CD8-positive, alpha-beta memory T cell (primary cell): ENCODE measurements around the gene TSKU. TPM values are rescaled to one million over a fixed set of nuclear protein-coding genes. Genes with fewer than 3 reads are reported as not detected.

Source experiments
- CTCF ChIA-PET: fragments of 350-600 bp; sonication (Branson Sonifier 250); formaldehyde crosslinking; loops from one replicate; lab custom pipeline; 2021; ENCODE audit warnings: antibody characterized with exemption; lab: Charles Lee
- POLR2A ChIA-PET: fragments of 350-600 bp; sonication (Branson Sonifier 250); formaldehyde crosslinking; loops from one replicate; lab custom pipeline; 2021; ENCODE audit warnings: antibody characterized with exemption; lab: Charles Lee
- DNase-seq, 5 donors: peaks; one replicate each; pipeline versions ENCODE4 v3.0.0 to v3.0.0-alpha.2; 2020 to 2022; ENCODE audit warnings: mixed read lengths in 1 of 5
- H3K27ac ChIP-seq: one replicate; pipeline ENCODE4 v1.7.0; 2013; ENCODE audit warnings: low read depth, mild to moderate bottlenecking, low read length, moderate library complexity
- H3K27me3 ChIP-seq: 2 replicates; pipeline ENCODE4 v1.7.0; 2013; ENCODE audit warnings: low read length, mild to moderate bottlenecking; ENCODE audit not compliant: insufficient read depth, poor library complexity, severe bottlenecking
- H3K36me3 ChIP-seq: 2 replicates; pipeline ENCODE4 v1.7.0; 2013; ENCODE audit warnings: mild to moderate bottlenecking, low read length, moderate library complexity; ENCODE audit not compliant: insufficient read depth
- H3K4me1 ChIP-seq: 2 replicates; pipeline ENCODE4 v1.7.0; 2013; ENCODE audit warnings: mild to moderate bottlenecking, low read length, moderate library complexity; ENCODE audit not compliant: insufficient read depth
- H3K4me3 ChIP-seq: 2 replicates; pipeline ENCODE4 v1.7.0; 2013; ENCODE audit warnings: mild to moderate bottlenecking, low read length
- H3K9me3 ChIP-seq: 2 replicates; pipeline ENCODE4 v1.7.0; 2013; ENCODE audit warnings: mild to moderate bottlenecking, low read length
- H3K27ac Mint-ChIP-seq, 8 donors: one replicate each; pipeline ENCODE4 v1.8.0; 2020 to 2021; ENCODE audit warnings: mixed read lengths in 8 of 8, mild to moderate bottlenecking in 6 of 8, inconsistent platforms in 3 of 8, moderate library complexity in 3 of 8
- H3K27me3 Mint-ChIP-seq, 2 donors: one replicate each; pipeline ENCODE4 v1.8.0; 2020 to 2021; ENCODE audit warnings: mixed read lengths in 2 of 2, mild to moderate bottlenecking in 1 of 2, moderate library complexity in 1 of 2
- H3K36me3 Mint-ChIP-seq, 3 donors: one replicate each; pipeline ENCODE4 v1.8.0; 2020 to 2021; ENCODE audit warnings: mixed read lengths in 3 of 3, inconsistent platforms in 1 of 3, mild to moderate bottlenecking in 1 of 3
- H3K4me1 Mint-ChIP-seq, 3 donors: one replicate each; pipeline ENCODE4 v1.8.0; 2020 to 2021; ENCODE audit warnings: mixed read lengths in 3 of 3, inconsistent platforms in 1 of 3, mild to moderate bottlenecking in 1 of 3
- H3K4me3 Mint-ChIP-seq, 7 donors: one replicate each; pipeline ENCODE4 v1.8.0; 2020 to 2021; ENCODE audit warnings: mixed read lengths in 7 of 7, mild to moderate bottlenecking in 6 of 7, moderate library complexity in 4 of 7, inconsistent platforms in 2 of 7
- H3K9me3 Mint-ChIP-seq, 5 donors: one replicate each; pipeline ENCODE4 v1.8.0; 2020 to 2022; ENCODE audit warnings: mixed read lengths in 5 of 5, mild to moderate bottlenecking in 3 of 5, moderate library complexity in 2 of 5, inconsistent platforms in 1 of 5
- polyA plus RNA-seq: library from polyadenylated mRNA; unstranded; fragments of 300-500 nt; fragmentation: Illumina TruSeq; gene quantifications from one replicate; pipeline ENCODE4 v1.2.3, GENCODE V29; 2021
- total RNA-seq, 2 experiments: library from RNA; stranded (reverse); gene quantifications; one replicate each; pipeline ENCODE4 v1.2.3, GENCODE V29; 2021

TSKU gene
- total and polyA plus RNA-seq, 3 experiments from 2014 or later = 0.11 to 0.13 TPM; not detected in 1

- H3K4me3 Mint-ChIP-seq = no peak overlapping the region
Observed at GRCh38 chr11:76756341-76756741, 26.8 kb upstream of the TSKU start.

DNA sequence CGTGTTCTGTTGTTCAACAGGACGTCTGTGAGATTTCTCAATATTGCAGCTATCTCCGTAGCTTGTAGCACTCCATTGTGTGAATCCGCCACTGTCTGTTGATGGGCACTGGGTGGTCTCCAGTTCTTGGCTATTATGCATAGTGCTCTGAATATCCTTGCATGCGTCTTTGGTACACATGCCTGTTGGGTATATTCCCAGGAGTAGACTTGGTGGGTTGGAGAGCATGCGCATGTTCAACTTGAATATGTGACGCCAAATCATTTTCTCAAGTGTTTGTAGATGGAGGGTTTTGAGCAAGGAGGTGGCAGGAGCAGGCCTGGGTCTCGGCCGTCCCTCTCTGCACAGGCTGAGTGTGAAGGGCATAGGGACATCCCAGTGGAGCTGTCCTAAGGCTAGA, 24.8 kb upstream of the TSKU start:
- POLR2A ChIA-PET = no interaction called here
- H3K9me3 Mint-ChIP-seq = no peaks in the 10 kb centered on the region
- Histone ChIP-seq H3K36me3 (no peaks in the 10 kb centered on the region), H3K9me3 (no peaks in the 10 kb centered on the region), H3K4me1 (no peaks in the 10 kb centered on the region), H3K4me3 (no peak overlapping the region), H3K27me3 (no peaks in the 10 kb centered on the region), H3K27ac (no peak overlapping the region)
- DNase-seq = no peak
- no peaks in the 10 kb centered on the region for H3K36me3 Mint-ChIP-seq
- no peaks in the 10 kb centered on the region for H3K4me1 Mint-ChIP-seq
- CTCF ChIA-PET = no interaction called here
- H3K27ac Mint-ChIP-seq = no peak overlapping the region
- no peak overlapping the region for H3K4me3 Mint-ChIP-seq
- peaks cover 0 to 4% of the 10 kb centered on the region in 2 donors for H3K27me3 Mint-ChIP-seq

More at GRCh38 chr11:76756341-76756741, 26.8 kb upstream of the TSKU start:
- H3K27me3 ChIP-seq = no peaks in the 10 kb centered on the region
- H3K4me1 ChIP-seq = no peaks in the 10 kb centered on the region
- Mint-ChIP-seq H3K27ac (peak overlapping the region in 1 of 8 donors; percentile 48), H3K36me3 (no peaks in the 10 kb centered on the region), H3K4me1 (no peaks in the 10 kb centered on the region), H3K9me3 (no peaks in the 10 kb centered on the region), H3K27me3 (peaks cover 0 to 7% of the 10 kb centered on the region in 2 donors)
- no peak overlapping the region for H3K4me3 ChIP-seq
- CTCF ChIA-PET = interaction anchor here (1.4 kb wide), 1 partner anchor 9 kb away, joined by 3 read pairs; no protein-coding TSS in a partner anchor
- no peaks in the 10 kb centered on the region for H3K9me3 ChIP-seq
- H3K27ac ChIP-seq = no peak overlapping the region
- DNase-seq = no peak
- H3K36me3 ChIP-seq = no peaks in the 10 kb centered on the region
- POLR2A ChIA-PET = no interaction called here

DNA sequence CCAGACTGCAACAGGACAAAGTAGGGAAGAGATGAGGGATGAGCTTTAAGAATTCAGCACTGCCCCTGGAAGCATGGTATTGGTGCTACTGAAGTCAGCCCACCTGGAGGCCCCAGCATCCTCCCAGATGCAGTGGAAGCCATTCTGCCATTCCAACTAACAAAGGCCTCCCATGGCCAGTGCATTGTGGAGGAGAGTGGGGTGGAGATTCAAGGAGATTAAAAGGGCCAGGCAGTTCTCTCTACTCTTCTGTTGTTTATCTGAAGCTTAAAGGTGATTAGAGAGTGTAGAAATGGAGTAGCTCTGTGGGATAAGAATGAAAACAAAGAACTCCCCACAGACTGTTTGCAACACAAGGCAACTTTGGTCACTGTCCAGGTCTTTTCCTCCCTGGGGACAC, 24.1 kb upstream of the TSKU start:
- ChIA-PET POLR2A (no interaction called here), CTCF (no interaction called here)
- Histone ChIP-seq H3K4me3 (no peak overlapping the region), H3K27me3 (no peaks in the 10 kb centered on the region), H3K9me3 (no peaks in the 10 kb centered on the region), H3K36me3 (no peaks in the 10 kb centered on the region), H3K4me1 (no peaks in the 10 kb centered on the region), H3K27ac (no peak overlapping the region)
- DNase-seq = no peak
- no peaks in the 10 kb centered on the region for H3K4me1 Mint-ChIP-seq
- H3K36me3 Mint-ChIP-seq = no peaks in the 10 kb centered on the region
- no peaks in the 10 kb centered on the region for H3K9me3 Mint-ChIP-seq
- H3K27me3 Mint-ChIP-seq = peaks cover 0 to 3% of the 10 kb centered on the region in 2 donors
- no peak overlapping the region for H3K27ac Mint-ChIP-seq
- no peak overlapping the region for H3K4me3 Mint-ChIP-seq

DNA sequence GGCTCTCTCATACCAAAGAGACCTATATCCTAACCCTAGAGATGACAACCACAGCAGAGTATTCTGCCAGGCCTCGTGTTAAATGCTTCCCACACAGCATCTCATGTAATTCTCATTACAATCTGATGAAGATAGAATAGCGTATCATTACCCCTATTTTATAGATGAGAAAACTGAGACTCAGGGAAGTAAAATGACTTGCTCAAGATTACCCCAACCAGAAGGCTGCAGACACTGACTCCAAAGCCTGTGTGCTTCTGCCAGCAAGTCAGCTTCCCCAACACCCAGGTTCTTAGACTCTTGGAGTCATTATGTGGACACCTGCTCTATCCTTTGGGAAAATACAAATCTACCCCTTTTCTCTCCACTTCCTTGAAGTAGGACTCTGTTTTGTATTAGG, 23.6 kb upstream of the TSKU start:
- no peaks in the 10 kb centered on the region for H3K27me3 ChIP-seq
- H3K27ac Mint-ChIP-seq = no peak overlapping the region
- H3K9me3 Mint-ChIP-seq = no peaks in the 10 kb centered on the region
- ChIA-PET POLR2A (no interaction called here), CTCF (no interaction called here)
- no peak for DNase-seq
- H3K4me1 Mint-ChIP-seq = no peaks in the 10 kb centered on the region
- H3K4me3 Mint-ChIP-seq = no peak overlapping the region
- H3K4me3 ChIP-seq = no peak overlapping the region
- H3K36me3 ChIP-seq = no peaks in the 10 kb centered on the region
- H3K27ac ChIP-seq = no peak overlapping the region
- H3K36me3 Mint-ChIP-seq = no peaks in the 10 kb centered on the region
- peaks cover 3% of the 10 kb centered on the region in 2 donors for H3K27me3 Mint-ChIP-seq
- H3K9me3 ChIP-seq = no peaks in the 10 kb centered on the region
- H3K4me1 ChIP-seq = no peaks in the 10 kb centered on the region

- no peaks in the 10 kb centered on the region for H3K9me3 Mint-ChIP-seq
- H3K36me3 ChIP-seq = no peaks in the 10 kb centered on the region
- no peaks in the 10 kb centered on the region for H3K9me3 ChIP-seq
- H3K27ac Mint-ChIP-seq = peak overlapping the region in 2 of 8 donors; percentile 4 to 19
- no peaks in the 10 kb centered on the region for H3K4me1 Mint-ChIP-seq
- no peaks in the 10 kb centered on the region for H3K27me3 ChIP-seq
- H3K36me3 Mint-ChIP-seq = no peaks in the 10 kb centered on the region
- no peak overlapping the region for H3K4me3 Mint-ChIP-seq
- H3K27me3 Mint-ChIP-seq = peaks cover 3 to 4% of the 10 kb centered on the region in 2 donors
- CTCF ChIA-PET = no interaction called here
- DNase-seq = peak in 1 of 5 donors; percentile 7
- H3K4me1 ChIP-seq = no peaks in the 10 kb centered on the region
- POLR2A ChIA-PET = no interaction called here
- H3K27ac ChIP-seq = no peak overlapping the region
- H3K4me3 ChIP-seq = no peak overlapping the region
Observed at GRCh38 chr11:76760236-76760635, 22.9 kb upstream of the TSKU start.

- H3K4me3 Mint-ChIP-seq = no peak overlapping the region
- H3K4me1 Mint-ChIP-seq = peaks cover under 1 to 2% (median 2%) of the 10 kb centered on the region in 3 donors
- CTCF ChIA-PET = no interaction called here
- no peak overlapping the region for H3K27ac Mint-ChIP-seq
- Histone ChIP-seq H3K36me3 (no peaks in the 10 kb centered on the region), H3K4me1 (no peaks in the 10 kb centered on the region), H3K27ac (no peak overlapping the region), H3K27me3 (no peaks in the 10 kb centered on the region), H3K9me3 (no peaks in the 10 kb centered on the region), H3K4me3 (no peak overlapping the region)
- POLR2A ChIA-PET = interaction anchor here (0.5 kb wide), 1 partner anchor 390 kb away, joined by 4 read pairs; no protein-coding TSS in a partner anchor
- H3K9me3 Mint-ChIP-seq = no peaks in the 10 kb centered on the region
- H3K36me3 Mint-ChIP-seq = no peaks in the 10 kb centered on the region
- no peak for DNase-seq
- H3K27me3 Mint-ChIP-seq = peaks cover 3 to 4% of the 10 kb centered on the region in 2 donors
Observed at GRCh38 chr11:76761718-76762355, 21.3 kb upstream of the TSKU start.

DNA sequence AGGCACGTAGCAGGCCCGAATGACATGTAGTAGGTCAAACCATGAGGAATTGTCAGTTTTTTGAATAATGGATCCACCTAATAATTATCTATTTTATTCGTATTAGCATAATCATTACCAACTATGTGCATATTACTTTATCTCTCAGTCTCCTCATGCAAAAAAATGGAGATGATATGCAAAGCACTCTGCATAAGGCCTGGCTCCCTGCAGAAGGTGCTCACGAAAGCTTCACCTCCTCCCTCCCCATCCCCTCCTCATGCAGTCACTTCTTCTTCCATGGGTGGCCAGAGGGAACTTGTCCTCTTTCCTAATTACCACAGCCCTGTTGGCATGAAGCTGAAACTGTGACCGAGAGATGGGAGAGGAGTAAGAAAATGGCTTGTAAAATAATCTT, 20.8 kb upstream of the TSKU start:
- Histone ChIP-seq H3K27ac (no peak overlapping the region), H3K36me3 (no peaks in the 10 kb centered on the region), H3K4me3 (no peak overlapping the region), H3K4me1 (peaks cover under 1% of the 10 kb centered on the region), H3K27me3 (no peaks in the 10 kb centered on the region), H3K9me3 (no peaks in the 10 kb centered on the region)
- no peak overlapping the region for H3K4me3 Mint-ChIP-seq
- H3K4me1 Mint-ChIP-seq = peaks cover 6 to 8% (median 7%) of the 10 kb centered on the region in 3 donors
- DNase-seq = no peak
- no peak overlapping the region for H3K27ac Mint-ChIP-seq
- H3K36me3 Mint-ChIP-seq = no peaks in the 10 kb centered on the region
- ChIA-PET CTCF (no interaction called here), POLR2A (interaction anchor here (0.5 kb wide), 1 partner anchor 390 kb away, joined by 4 read pairs; no protein-coding TSS in a partner anchor)
- no peaks in the 10 kb centered on the region for H3K9me3 Mint-ChIP-seq
- peaks cover under 1 to 4% of the 10 kb centered on the region in 2 donors for H3K27me3 Mint-ChIP-seq

GRCh38 chr11:76762867-76763572, 20.1 kb upstream of the TSKU start:
- Histone ChIP-seq H3K27me3 (no peaks in the 10 kb centered on the region), H3K36me3 (no peaks in the 10 kb centered on the region), H3K9me3 (no peaks in the 10 kb centered on the region), H3K4me1 (peaks cover 7% of the 10 kb centered on the region), H3K4me3 (no peak overlapping the region), H3K27ac (no peak overlapping the region)
- Mint-ChIP-seq H3K4me3 (no peak overlapping the region), H3K27ac (no peak overlapping the region), H3K4me1 (peaks cover 12 to 14% (median 13%) of the 10 kb centered on the region in 3 donors), H3K9me3 (no peaks in the 10 kb centered on the region), H3K27me3 (peaks cover 0 to 4% of the 10 kb centered on the region in 2 donors), H3K36me3 (no peaks in the 10 kb centered on the region)
- ChIA-PET POLR2A (no interaction called here), CTCF (no interaction called here)
- no peak for DNase-seq
